ENCODE data around the gene ZC3H18. TPM values are rescaled to one million over a fixed set of nuclear protein-coding genes. Genes with fewer than 3 reads are reported as not detected.
A peak's percentile ranks its signal among the peaks of the same experiment; 100 is the strongest.

Gene ZC3H18
- total RNA-seq, 3 donors from 2014 or later = 37.4 to 54.8 (median 48.1) TPM

- ATAC-seq = peak; percentile 59
- intact Hi-C loops (cut with DNase I, micrococcal nuclease) = no loop called here
- Histone ChIP-seq H3K36me3 (ENCODE audit: low read depth) (no peaks in the 10 kb centered on the region), H3K9me3 (no peaks in the 10 kb centered on the region), H3K4me3 (peak overlapping the region; percentile 45), H3K4me1 (ENCODE audit: low read depth) (peaks cover 9% of the 10 kb centered on the region)
- DNase-seq = peak; percentile 59 to 92 (median 76)
- no peak for TF ChIP-seq CTCF (IDR thresholded peaks at IDR 0.05)
These were observed 81.2 kb downstream of the ZC3H18 start for GRCh38 chr16:88651276-88651988.

- H3K36me3 ChIP-seq (ENCODE audit: low read depth) = no peaks in the 10 kb centered on the region
- TF ChIP-seq CTCF (IDR thresholded peaks at IDR 0.05) = no peak
- H3K4me1 ChIP-seq (ENCODE audit: low read depth) = peaks cover 9% of the 10 kb centered on the region
- intact Hi-C loops (cut with DNase I, micrococcal nuclease) = no loop called here
- peak in 2 of 3 donors; percentile 41 to 64 for DNase-seq
- no peaks in the 10 kb centered on the region for H3K9me3 ChIP-seq
- no peak overlapping the region for H3K4me3 ChIP-seq
- no peak for ATAC-seq
These were observed 82.0 kb downstream of the ZC3H18 start for GRCh38 chr16:88651989-88652761.

- Histone ChIP-seq H3K4me3 (no peak overlapping the region), H3K36me3 (ENCODE audit: low read depth) (no peaks in the 10 kb centered on the region), H3K4me1 (ENCODE audit: low read depth) (peaks cover 9% of the 10 kb centered on the region), H3K9me3 (no peaks in the 10 kb centered on the region)
- no peak for TF ChIP-seq CTCF (IDR thresholded peaks at IDR 0.05)
- ATAC-seq = no peak
- intact Hi-C loops (cut with DNase I, micrococcal nuclease) = no loop called here
- DNase-seq = peak in 2 of 3 donors; percentile 33 to 58
These were observed 82.5 kb downstream of the ZC3H18 start for GRCh38 chr16:88652762-88653063.

GRCh38 chr16:88653101-88653500 lies 82.9 kb downstream of the ZC3H18 start:
- Histone ChIP-seq H3K9me3 (no peaks in the 10 kb centered on the region), H3K36me3 (ENCODE audit: low read depth) (no peaks in the 10 kb centered on the region), H3K4me1 (ENCODE audit: low read depth) (peaks cover 9% of the 10 kb centered on the region), H3K4me3 (no peak overlapping the region)
- no peak for TF ChIP-seq CTCF (IDR thresholded peaks at IDR 0.05)
- intact Hi-C loops (cut with DNase I, micrococcal nuclease) = no loop called here
- DNase-seq (peak in 2 of 3 donors; percentile 24 to 48), ATAC-seq (no peak)

GRCh38 chr16:88653596-88654362 lies 83.6 kb downstream of the ZC3H18 start:
- Histone ChIP-seq H3K4me3 (no peak overlapping the region), H3K36me3 (ENCODE audit: low read depth) (no peaks in the 10 kb centered on the region), H3K9me3 (no peaks in the 10 kb centered on the region), H3K4me1 (ENCODE audit: low read depth) (peaks cover 9% of the 10 kb centered on the region)
- ATAC-seq (no peak), DNase-seq (peak in 1 of 3 donors; percentile 51)
- intact Hi-C loops (cut with DNase I, micrococcal nuclease) = no loop called here
- no peak for TF ChIP-seq CTCF (IDR thresholded peaks at IDR 0.05)
